ENCODE results near the gene DMRTA1.
"Not testable (repeated sequence)": the region's sequence is repeated elsewhere in the genome, so short reads cannot be mapped to it uniquely, and the experiment has no call there.

DNA sequence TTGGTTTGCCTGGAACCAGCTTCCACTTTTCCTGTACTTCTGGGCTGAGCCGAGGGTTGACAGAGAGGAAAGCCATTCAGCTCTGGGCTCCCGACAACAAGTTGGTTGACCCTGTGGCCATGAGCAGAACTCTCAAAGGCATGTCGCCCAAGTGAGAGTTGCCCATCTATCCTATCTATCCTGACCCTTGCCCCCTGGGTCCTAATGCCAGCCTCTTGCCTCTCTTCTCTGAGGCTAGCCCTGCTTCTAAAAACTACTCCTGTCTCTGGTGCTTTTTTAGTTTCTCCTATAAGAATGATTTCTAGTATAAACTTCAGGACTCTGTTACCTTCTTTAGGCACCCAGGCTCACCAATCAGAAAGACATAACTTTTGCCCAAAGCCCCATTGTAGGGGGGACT is 11.4 kb upstream of the DMRTA1 start:
- not testable (repeated sequence) for TF ChIP-seq JUN (IDR thresholded peaks at IDR 0.05; ENCODE audit: borderline replicate concordance, insufficient read depth, insufficient read length, low read depth); POLR2A (IDR thresholded peaks at IDR 0.05; ENCODE audit: low read depth, low read length); POLR2AphosphoS5 (IDR thresholded peaks at IDR 0.05; ENCODE audit: insufficient read depth, low read depth, low read length); EZH2 (IDR thresholded peaks at IDR 0.05; ENCODE audit: borderline replicate concordance, low read depth, low read length, severe bottlenecking); GATA2 (IDR thresholded peaks at IDR 0.05; ENCODE audit: insufficient read depth, insufficient read length, low read depth, low read length); MYC (IDR thresholded peaks at IDR 0.05; ENCODE audit: low read depth, low read length)
- TF ChIP-seq, protein P1, sequence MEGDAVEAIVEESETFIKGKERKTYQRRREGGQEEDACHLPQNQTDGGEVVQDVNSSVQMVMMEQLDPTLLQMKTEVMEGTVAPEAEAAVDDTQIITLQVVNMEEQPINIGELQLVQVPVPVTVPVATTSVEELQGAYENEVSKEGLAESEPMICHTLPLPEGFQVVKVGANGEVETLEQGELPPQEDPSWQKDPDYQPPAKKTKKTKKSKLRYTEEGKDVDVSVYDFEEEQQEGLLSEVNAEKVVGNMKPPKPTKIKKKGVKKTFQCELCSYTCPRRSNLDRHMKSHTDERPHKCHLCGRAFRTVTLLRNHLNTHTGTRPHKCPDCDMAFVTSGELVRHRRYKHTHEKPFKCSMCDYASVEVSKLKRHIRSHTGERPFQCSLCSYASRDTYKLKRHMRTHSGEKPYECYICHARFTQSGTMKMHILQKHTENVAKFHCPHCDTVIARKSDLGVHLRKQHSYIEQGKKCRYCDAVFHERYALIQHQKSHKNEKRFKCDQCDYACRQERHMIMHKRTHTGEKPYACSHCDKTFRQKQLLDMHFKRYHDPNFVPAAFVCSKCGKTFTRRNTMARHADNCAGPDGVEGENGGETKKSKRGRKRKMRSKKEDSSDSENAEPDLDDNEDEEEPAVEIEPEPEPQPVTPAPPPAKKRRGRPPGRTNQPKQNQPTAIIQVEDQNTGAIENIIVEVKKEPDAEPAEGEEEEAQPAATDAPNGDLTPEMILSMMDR (IDR thresholded peaks at IDR 0.05; ENCODE audit: extremely low read depth in 1 of 2, insufficient read depth in 1 of 2, low read depth in 1 of 2, low read length in 2 of 2), result not testable (repeated sequence)
- TF ChIP-seq, protein P2, sequence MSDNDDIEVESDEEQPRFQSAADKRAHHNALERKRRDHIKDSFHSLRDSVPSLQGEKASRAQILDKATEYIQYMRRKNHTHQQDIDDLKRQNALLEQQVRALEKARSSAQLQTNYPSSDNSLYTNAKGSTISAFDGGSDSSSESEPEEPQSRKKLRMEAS (IDR thresholded peaks at IDR 0.05; ENCODE audit: insufficient read depth, insufficient read length), result not testable (repeated sequence)

Data from endothelial cell of umbilical vein (primary cell).